ENCODE measurements around the gene C1QTNF4. TPM values are rescaled to one million over a fixed set of nuclear protein-coding genes. Genes with fewer than 3 reads are reported as not detected.
"Not testable (repeated sequence)": the region's sequence is repeated elsewhere in the genome, so short reads cannot be mapped to it uniquely, and the experiment has no call there.

C1QTNF4 gene
- total and polyA plus RNA-seq, 7 experiments from 2014 or later, result 0.36 to 2.3 (median 1.0) TPM; not detected in 2

- DNase-seq; H3K4me3 Mint-ChIP-seq; H3K27me3 Mint-ChIP-seq; H3K4me3 ChIP-seq (ENCODE audit: low read length); H3K9me3 Mint-ChIP-seq; H3K27ac Mint-ChIP-seq; ATAC-seq; H3K36me3 ChIP-seq (ENCODE audit: control insufficient read depth in 2 of 3, insufficient read depth in 3 of 3, low read length in 3 of 3); H3K27me3 ChIP-seq (ENCODE audit: control insufficient read depth in 2 of 2, insufficient read depth in 2 of 2, low read length in 2 of 2); H3K36me3 Mint-ChIP-seq; H3K4me1 ChIP-seq (ENCODE audit: control insufficient read depth in 2 of 2, insufficient read depth in 2 of 2, low read length in 2 of 2); CTCF ChIA-PET; H3K27ac ChIP-seq (ENCODE audit: low read depth, low read length); H3K9me3 ChIP-seq (ENCODE audit: control insufficient read depth in 2 of 3, low read length in 3 of 3): not testable (repeated sequence)
- POLR2A ChIA-PET, result interaction anchor here (0.6 to 7.3 kb wide), 2 partner anchors 9 to 13 kb away, joined by 5 to 38 read pairs; partner anchors contain the start of gene PTPMT1
- intact Hi-C loops (cut with micrococcal nuclease), result loop anchor here in 1 of 2 donors (10.0 kb wide), 3 partner anchors 712 to 1212 kb away; partner anchors contain the start of genes ATG13, CKAP5, DGKZ and HARBI1
- peaks cover 7 to 21% (median 13%) of the 10 kb centered on the region in 7 donors for H3K4me1 Mint-ChIP-seq
Measured at GRCh38 chr11:47557004-47557403, 37.2 kb downstream of the C1QTNF4 start.

- ChIA-PET POLR2A (interaction anchor here (3.0 to 7.3 kb wide), 2 partner anchors 12 to 25 kb away, joined by 25 to 38 read pairs; partner anchors contain the start of genes KBTBD4, NDUFS3 and PTPMT1), CTCF (interaction anchor here (1.0 to 1.2 kb wide), 2 partner anchors 25 to 35 kb away, joined by 3 to 6 read pairs; partner anchors contain the start of genes KBTBD4 and NDUFS3)
- peak; percentile 15 for ATAC-seq
- H3K27ac Mint-ChIP-seq, result peak overlapping the region in 8 of 9 donors; percentile 51 to 97 (median 86)
- Histone ChIP-seq H3K36me3 (ENCODE audit: control insufficient read depth in 2 of 3, insufficient read depth in 3 of 3, low read length in 3 of 3) (no peaks in the 10 kb centered on the region), H3K4me1 (ENCODE audit: control insufficient read depth in 2 of 2, insufficient read depth in 2 of 2, low read length in 2 of 2) (peaks cover 24 to 34% of the 10 kb centered on the region in 2 donors), H3K27me3 (ENCODE audit: control insufficient read depth in 2 of 2, insufficient read depth in 2 of 2, low read length in 2 of 2) (no peaks in the 10 kb centered on the region), H3K27ac (ENCODE audit: low read depth, low read length) (peak overlapping the region; percentile 89), H3K4me3 (ENCODE audit: low read length) (peak overlapping the region; percentile 62), H3K9me3 (ENCODE audit: control insufficient read depth in 2 of 3, low read length in 3 of 3) (no peaks in the 10 kb centered on the region)
- no peaks in the 10 kb centered on the region for H3K27me3 Mint-ChIP-seq
- intact Hi-C loops (cut with micrococcal nuclease), result loop anchor here (1.0 to 10.0 kb wide), 22 partner anchors 12 to 1636 kb away; partner anchors contain the start of genes ARFGAP2 (in 2 of the 2), FNBP4 (in 2 of the 2), MTCH2 (in 2 of the 2) and PSMC3 (in 2 of the 2)
- peaks cover 0 to 2% (median 0%) of the 10 kb centered on the region in 11 donors for H3K9me3 Mint-ChIP-seq
- H3K4me1 Mint-ChIP-seq, result peaks cover 31 to 51% (median 36%) of the 10 kb centered on the region in 7 donors
- peak overlapping the region; percentile 67 to 100 (median 96) for H3K4me3 Mint-ChIP-seq
- no peak for DNase-seq
- peaks cover 0 to 14% (median 4%) of the 10 kb centered on the region in 5 donors for H3K36me3 Mint-ChIP-seq
Measured at GRCh38 chr11:47553406-47553743, 40.8 kb downstream of the C1QTNF4 start.

GRCh38 chr11:47552566-47553405 is 41.4 kb downstream of the C1QTNF4 start, which contains the start of gene CELF1:
CELF1 (minus strand) TSS chr11:47553132; CDS start chr11:47499523, 53,609 bp downstream.
- no peaks in the 10 kb centered on the region for H3K27me3 Mint-ChIP-seq
- H3K4me1 Mint-ChIP-seq, result peaks cover 36 to 57% (median 42%) of the 10 kb centered on the region in 7 donors
- POLR2A ChIA-PET, result interaction anchor here (0.9 to 7.3 kb wide), 8 partner anchors 13 to 216 kb away, joined by 3 to 38 read pairs (median 4); partner anchors contain the start of genes KBTBD4, NDUFS3 and PTPMT1
- peak within 1 kb of the TSS; percentile 89 for H3K27ac ChIP-seq (ENCODE audit: low read depth, low read length)
- H3K4me3 Mint-ChIP-seq, result peak within 1 kb of the TSS; percentile 93 to 100 (median 96)
- peak; percentile 99 for ATAC-seq
- peaks cover 0 to 14% (median 4%) of the 10 kb centered on the region in 5 donors for H3K36me3 Mint-ChIP-seq
- no peaks in the 10 kb centered on the region for H3K9me3 ChIP-seq (ENCODE audit: control insufficient read depth in 2 of 3, low read length in 3 of 3)
- peak; percentile 88 to 95 (median 92) for DNase-seq
- H3K4me1 ChIP-seq (ENCODE audit: control insufficient read depth in 2 of 2, insufficient read depth in 2 of 2, low read length in 2 of 2), result peaks cover 27 to 34% of the 10 kb centered on the region in 2 donors
- peaks cover 0 to 2% (median 0%) of the 10 kb centered on the region in 11 donors for H3K9me3 Mint-ChIP-seq
- intact Hi-C loops (cut with micrococcal nuclease), result loop anchor here (1.0 to 10.0 kb wide), 23 partner anchors 13 to 1635 kb away; partner anchors contain the start of genes ARFGAP2 (in 2 of the 2), FNBP4 (in 2 of the 2), MTCH2 (in 2 of the 2) and PSMC3 (in 2 of the 2)
- H3K36me3 ChIP-seq (ENCODE audit: control insufficient read depth in 2 of 3, insufficient read depth in 3 of 3, low read length in 3 of 3), result no peaks in the 10 kb centered on the region
- H3K27ac Mint-ChIP-seq, result peak within 1 kb of the TSS; percentile 86 to 97 (median 95)
- CTCF ChIA-PET, result interaction anchor here (1.0 to 1.2 kb wide), 3 partner anchors 26 to 66 kb away, joined by 3 to 6 read pairs (median 3); partner anchors contain the start of genes KBTBD4 and NDUFS3
- H3K4me3 ChIP-seq (ENCODE audit: low read length), result peak within 1 kb of the TSS; percentile 87
- no peaks in the 10 kb centered on the region for H3K27me3 ChIP-seq (ENCODE audit: control insufficient read depth in 2 of 2, insufficient read depth in 2 of 2, low read length in 2 of 2)

GRCh38 chr11:47552056-47552565 is 42.1 kb downstream of the C1QTNF4 start:
- no peak for ATAC-seq
- Mint-ChIP-seq H3K27me3 (no peaks in the 10 kb centered on the region), H3K4me3 (peak overlapping the region; percentile 93 to 100 (median 96)), H3K27ac (peak overlapping the region; percentile 86 to 97 (median 95)), H3K4me1 (peaks cover 40 to 64% (median 48%) of the 10 kb centered on the region in 7 donors), H3K9me3 (peaks cover 0 to 2% (median 0%) of the 10 kb centered on the region in 11 donors), H3K36me3 (peaks cover 0 to 15% (median 5%) of the 10 kb centered on the region in 5 donors)
- intact Hi-C loops (cut with micrococcal nuclease), result loop anchor here (1.0 to 10.0 kb wide), 14 partner anchors 40 to 1635 kb away; partner anchors contain the start of genes ARFGAP2 (in 2 of the 2), ACP2 (in 1 of the 2), AGBL2 (in 1 of the 2) and ARHGAP1 (in 1 of the 2)
- peak overlapping the region; percentile 89 for H3K27ac ChIP-seq (ENCODE audit: low read depth, low read length)
- ChIA-PET CTCF (interaction anchor here (1.0 kb wide), 1 partner anchor 65 kb away, joined by 3 read pairs; no protein-coding TSS in a partner anchor), POLR2A (interaction anchor here (0.5 to 7.3 kb wide), 9 partner anchors 12 to 430 kb away, joined by 3 to 38 read pairs (median 3); partner anchors contain the start of genes KBTBD4, NDUFS3 and PTPMT1)
- H3K4me3 ChIP-seq (ENCODE audit: low read length), result peak overlapping the region; percentile 87
- H3K9me3 ChIP-seq (ENCODE audit: control insufficient read depth in 2 of 3, low read length in 3 of 3), result no peaks in the 10 kb centered on the region
- peaks cover 27 to 34% of the 10 kb centered on the region in 2 donors for H3K4me1 ChIP-seq (ENCODE audit: control insufficient read depth in 2 of 2, insufficient read depth in 2 of 2, low read length in 2 of 2)
- H3K36me3 ChIP-seq (ENCODE audit: control insufficient read depth in 2 of 3, insufficient read depth in 3 of 3, low read length in 3 of 3), result no peaks in the 10 kb centered on the region
- DNase-seq, result peak in 6 of 9 donors; percentile 4 to 51 (median 8)
- H3K27me3 ChIP-seq (ENCODE audit: control insufficient read depth in 2 of 2, insufficient read depth in 2 of 2, low read length in 2 of 2), result no peaks in the 10 kb centered on the region

- H3K9me3 ChIP-seq (ENCODE audit: control insufficient read depth in 2 of 3, low read length in 3 of 3), result no peaks in the 10 kb centered on the region
- H3K36me3 ChIP-seq (ENCODE audit: control insufficient read depth in 2 of 3, insufficient read depth in 3 of 3, low read length in 3 of 3), result peaks cover 0 to 4% (median 0%) of the 10 kb centered on the region in 3 experiments
- Mint-ChIP-seq H3K36me3 (peaks cover 0 to 16% (median 7%) of the 10 kb centered on the region in 5 donors), H3K4me3 (peak overlapping the region; percentile 93 to 100 (median 96)), H3K27me3 (no peaks in the 10 kb centered on the region), H3K4me1 (peaks cover 42 to 71% (median 55%) of the 10 kb centered on the region in 7 donors), H3K9me3 (peaks cover 0 to 2% (median 0%) of the 10 kb centered on the region in 11 donors), H3K27ac (peak overlapping the region; percentile 66 to 97 (median 91))
- ChIA-PET POLR2A (interaction anchor here (0.8 to 7.3 kb wide), 3 partner anchors 12 to 27 kb away, joined by 3 to 38 read pairs (median 25); partner anchors contain the start of genes KBTBD4, NDUFS3 and PTPMT1), CTCF (no interaction called here)
- ATAC-seq (no peak), DNase-seq (no peak)
- intact Hi-C loops (cut with micrococcal nuclease), result loop anchor here (5.0 to 10.0 kb wide), 8 partner anchors 39 to 1634 kb away; partner anchors contain the start of genes AGBL2 (in 1 of the 2), ARFGAP2 (in 1 of the 2), ATG13 (in 1 of the 2) and CKAP5 (in 1 of the 2)
- H3K4me3 ChIP-seq (ENCODE audit: low read length), result peak overlapping the region; percentile 87
- H3K27me3 ChIP-seq (ENCODE audit: control insufficient read depth in 2 of 2, insufficient read depth in 2 of 2, low read length in 2 of 2), result no peaks in the 10 kb centered on the region
- peak overlapping the region; percentile 89 for H3K27ac ChIP-seq (ENCODE audit: low read depth, low read length)
- peaks cover 32 to 34% of the 10 kb centered on the region in 2 donors for H3K4me1 ChIP-seq (ENCODE audit: control insufficient read depth in 2 of 2, insufficient read depth in 2 of 2, low read length in 2 of 2)
Measured at GRCh38 chr11:47551086-47551485, 43.1 kb downstream of the C1QTNF4 start.

Data from naive thymus-derived CD4-positive, alpha-beta T cell (primary cell).